Panc1 (cell line): ENCODE measurements around the gene LPAR6. TPM values are rescaled to one million over a fixed set of nuclear protein-coding genes. Genes with fewer than 3 reads are reported as not detected.

Source experiments
- ATAC-seq: fragments of 200-7000 bp; cut with Tn5 transposase; 2 replicates; pipeline ENCODE4 v1.9.1; 2020; ENCODE audit warnings: mild to moderate bottlenecking, moderate library complexity
- BruUV-seq: library from RNA; stranded (reverse); fragments of 400-500 nt; replicated peaks from 2 replicates; lab custom pipeline; 2021; lab: Mats Ljungman, UMichigan
- CTCF ChIA-PET: fragments of 300-600 bp; sonication (Branson Sonifier 250); formaldehyde crosslinking; loops from one replicate; lab custom pipeline; 2022; ENCODE audit warnings: antibody characterized with exemption; lab: Charles Lee
- POLR2A ChIA-PET: fragments of 300-600 bp; sonication (Branson Sonifier 250); formaldehyde crosslinking; loops from one replicate; lab custom pipeline; 2022; ENCODE audit warnings: antibody characterized with exemption; lab: Charles Lee
- DNase-seq: peaks from one replicate; pipeline ENCODE4 v3.0.0-alpha.2; 2010; ENCODE audit warnings: low read depth, low spot score
- H3K27ac ChIP-seq: 2 replicates; pipeline ENCODE4 v1.5.1; 2011; ENCODE audit warnings: mild to moderate bottlenecking, low read length, inconsistent platforms
- H3K27me3 ChIP-seq: fragments of 200-500 bp; sonication (Bioruptor generic); 2 replicates; pipeline ENCODE4 v1.6.0; 2014; ENCODE audit warnings: low read length, inconsistent platforms; ENCODE audit not compliant: control insufficient read depth, insufficient read depth
- H3K36me3 ChIP-seq: fragments of 200-500 bp; sonication (Bioruptor generic); 2 replicates; pipeline ENCODE4 v1.5.1; 2014; ENCODE audit warnings: inconsistent platforms, mild to moderate bottlenecking, low read length, moderate library complexity; ENCODE audit not compliant: control insufficient read depth, insufficient read depth
- H3K4me1 ChIP-seq: 2 replicates; pipeline ENCODE4 v1.5.1; 2011; ENCODE audit warnings: inconsistent platforms, mild to moderate bottlenecking, low read length, moderate library complexity; ENCODE audit not compliant: control insufficient read depth, insufficient read depth
- H3K4me3 ChIP-seq, 2 experiments: 2 replicates each; pipeline ENCODE4 v1.5.1; 2011 to 2012; ENCODE audit warnings: low read depth in 2 of 2, low read length in 2 of 2, mild to moderate bottlenecking in 2 of 2, inconsistent platforms in 1 of 2, moderate library complexity in 1 of 2
- H3K9me3 ChIP-seq: fragments of 200-500 bp; sonication (Bioruptor generic); 2 replicates; pipeline ENCODE4 v1.5.1; 2014; ENCODE audit warnings: low read depth, mild to moderate bottlenecking, inconsistent platforms, low read length, moderate library complexity; ENCODE audit not compliant: control insufficient read depth, insufficient read depth
- CTCF ChIP-seq: fragments of 450-650 bp; IDR thresholded peaks from 2 replicates; pipeline ENCODE4 v1.5.1; 2017; ENCODE audit warnings: mild to moderate bottlenecking
- POLR2AphosphoS5 ChIP-seq: IDR thresholded peaks from 2 replicates; pipeline ENCODE4 v1.6.1; 2012; ENCODE audit warnings: mild to moderate bottlenecking, low read depth, low read length, moderate library complexity
- REST ChIP-seq, 2 experiments: IDR thresholded peaks; 2 replicates each; pipeline ENCODE4 v1.6.1; 2011 to 2012; ENCODE audit warnings: low read depth in 2 of 2, control low read depth in 1 of 2, low read length in 1 of 2, mild to moderate bottlenecking in 1 of 2, moderate library complexity in 1 of 2; ENCODE audit not compliant: insufficient read depth in 1 of 2
- SIN3A ChIP-seq: IDR thresholded peaks from 2 replicates; pipeline ENCODE4 v1.6.1; 2012; ENCODE audit warnings: low read depth, mild to moderate bottlenecking, low read length, moderate library complexity, borderline replicate concordance; ENCODE audit not compliant: insufficient read depth
- TCF7L2 ChIP-seq: IDR thresholded peaks from 2 replicates; pipeline ENCODE4 v1.6.1; 2011; ENCODE audit warnings: mild to moderate bottlenecking, low read depth, low read length, inconsistent platforms
- in situ Hi-C: cut with HindIII; loops from 2 replicates; pipeline ENCODE4 v1.10.0; 2016; ENCODE audit warnings: low sequenced_read_pairs, low pct_unique_long_range_greater_than_20kb
- intact Hi-C: fragments of 100-400 bp; cut with micrococcal nuclease; formaldehyde crosslinking; loops from one replicate; pipeline ENCODE4 v1.10.0; 2022; ENCODE audit not compliant: unreplicated experiment
- total RNA-seq: library from RNA; stranded (reverse); gene quantifications from one replicate; pipeline ENCODE4 v1.2.1, GENCODE V29; 2021; ENCODE audit not compliant: unreplicated experiment

LPAR6 gene
- total RNA-seq, 1 experiment from 2014 or later, result 3.9 TPM

- BruUV-seq, result no TSS peak
- CTCF ChIA-PET, result no interaction called here
- H3K36me3 ChIP-seq, result no peaks in the 10 kb centered on the region
- peaks cover 12% of the 10 kb centered on the region for H3K4me1 ChIP-seq
- no peak for TF ChIP-seq POLR2AphosphoS5
- TF ChIP-seq CTCF, result no peak
- no peaks in the 10 kb centered on the region for H3K27me3 ChIP-seq
- POLR2A ChIA-PET, result no interaction called here
- no peaks in the 10 kb centered on the region for H3K9me3 ChIP-seq
- in situ Hi-C loops, result no loop called here
- intact Hi-C loops, result no loop called here
- no peak for ATAC-seq
- no peak overlapping the region for H3K4me3 ChIP-seq
- no peak for DNase-seq
- no peak overlapping the region for H3K27ac ChIP-seq
These were observed 8.0 kb downstream of the LPAR6 start for GRCh38 chr13:48404952-48405351.

- ATAC-seq (no peak), DNase-seq (no peak)
- ChIA-PET POLR2A (no interaction called here), CTCF (no interaction called here)
- BruUV-seq, result no TSS peak
- TF ChIP-seq POLR2AphosphoS5 (no peak), REST (IDR thresholded peaks at IDR 0.05; ENCODE audit: insufficient read depth in 1 of 2, low read depth in 2 of 2, low read length in 1 of 2) (no peak), TCF7L2 (no peak), SIN3A (no peak), CTCF (no peak)
- Histone ChIP-seq H3K27ac (no peak overlapping the region), H3K4me3 (no peak overlapping the region), H3K36me3 (no peaks in the 10 kb centered on the region), H3K9me3 (no peaks in the 10 kb centered on the region), H3K27me3 (no peaks in the 10 kb centered on the region), H3K4me1 (peaks cover 16% of the 10 kb centered on the region)
- in situ Hi-C loops (no loop called here), intact Hi-C loops (no loop called here)
These were observed 9.0 kb downstream of the LPAR6 start for GRCh38 chr13:48403913-48404312.
